ENCODE results near the gene MCHR1.
A peak's percentile ranks its signal among the peaks of the same experiment; 100 is the strongest.

The MCHR1 gene

GRCh38 chr22:40728731-40729189, 49.5 kb downstream of the MCHR1 start:
- DNase-seq = peak; percentile 39

GRCh38 chr22:40729284-40729683, 50.0 kb downstream of the MCHR1 start:
- DNase-seq = no peak

Measured in activated CD4-positive, alpha-beta T cell treated with anti-CD3 and anti-CD28 coated beads, Interleukin-2, amount 50 U/mL, for 16 hours (primary cell).